Embryonic facial prominence (tissue), 1 donor: ENCODE data around the gene THOP1.

Experiments used
- DNase-seq: peaks from one replicate; pipeline ENCODE4 v3.0.0-alpha.2; 2016; ENCODE audit errors: extremely low spot score

The THOP1 gene

GRCh38 chr19:2854849-2855248 is 69.5 kb downstream of the THOP1 start:
- no peak for DNase-seq

- DNase-seq = no peak
Observed at GRCh38 chr19:2856457-2857050, 71.3 kb downstream of the THOP1 start.

- DNase-seq = no peak
Observed at GRCh38 chr19:2858864-2859263, 73.6 kb downstream of the THOP1 start.

GRCh38 chr19:2863816-2864215 is 78.5 kb downstream of the THOP1 start:
- DNase-seq = no peak
